Caco-2 (cell line): ENCODE results near the gene HDC. TPM values are rescaled to one million over a fixed set of nuclear protein-coding genes. Genes with fewer than 3 reads are reported as not detected.
A peak's percentile ranks its signal among the peaks of the same experiment; 100 is the strongest.

Experiments
- BruUV-seq: library from RNA; stranded (reverse); fragments of 400-500 nt; replicated peaks from 2 replicates; lab custom pipeline; 2021; lab: Mats Ljungman, UMichigan
- CTCF ChIA-PET: fragments of 300-600 bp; sonication (Branson Sonifier 250); formaldehyde crosslinking; loops from one replicate; lab custom pipeline; 2022; ENCODE audit warnings: antibody characterized with exemption; lab: Charles Lee
- POLR2A ChIA-PET: fragments of 300-600 bp; sonication (Branson Sonifier 250); formaldehyde crosslinking; loops from one replicate; lab custom pipeline; 2022; ENCODE audit warnings: antibody characterized with exemption; lab: Charles Lee
- DNase-seq, 2 experiments: peaks; one replicate each; pipeline versions ENCODE4 v3.0.0 to v3.0.0-alpha.2; 2020 to 2022
- H3K27me3 ChIP-seq: replicated peaks from 2 replicates; pipeline ENCODE4 v1.6.0; 2011; ENCODE audit warnings: low read length; ENCODE audit not compliant: control insufficient read depth, insufficient read depth
- H3K36me3 ChIP-seq: 2 replicates; pipeline ENCODE4 v1.5.1; 2011; ENCODE audit warnings: low read length; ENCODE audit not compliant: control insufficient read depth, insufficient read depth
- H3K4me1 ChIP-seq: fragments of 250-450 bp; sonication (Bioruptor Pico); 2 replicates; pipeline ENCODE4 v1.5.1; 2020; ENCODE audit warnings: mild to moderate bottlenecking
- H3K4me3 ChIP-seq: 2 replicates; pipeline ENCODE4 v1.5.1; 2011; ENCODE audit warnings: low read depth, mild to moderate bottlenecking, control low read depth, low read length
- H3K9me3 ChIP-seq: fragments of 250-450 bp; sonication (Bioruptor Pico); 2 replicates; pipeline ENCODE4 v1.5.1; 2020; ENCODE audit warnings: mild to moderate bottlenecking, moderate library complexity
- H3K27ac Mint-ChIP-seq: one replicate; pipeline ENCODE4 v1.8.0; 2022; ENCODE audit warnings: mixed read lengths; ENCODE audit not compliant: unreplicated experiment
- H3K27me3 Mint-ChIP-seq: one replicate; pipeline ENCODE4 v1.8.0; 2022; ENCODE audit warnings: mixed read lengths; ENCODE audit not compliant: insufficient read depth, unreplicated experiment
- H3K36me3 Mint-ChIP-seq: one replicate; pipeline ENCODE4 v1.8.0; 2022; ENCODE audit warnings: mild to moderate bottlenecking, mixed read lengths; ENCODE audit not compliant: insufficient read depth, unreplicated experiment
- H3K4me1 Mint-ChIP-seq: one replicate; pipeline ENCODE4 v1.8.0; 2022; ENCODE audit warnings: low read depth, mixed read lengths; ENCODE audit not compliant: unreplicated experiment
- H3K4me3 Mint-ChIP-seq: one replicate; pipeline ENCODE4 v1.8.0; 2022; ENCODE audit warnings: mild to moderate bottlenecking, moderate library complexity, mixed read lengths; ENCODE audit not compliant: unreplicated experiment
- H3K9me3 Mint-ChIP-seq: one replicate; pipeline ENCODE4 v1.8.0; 2022; ENCODE audit warnings: mixed read lengths; ENCODE audit not compliant: unreplicated experiment
- CTCF ChIP-seq, 2 experiments: fragments of 200-600 bp in 1 of 2; IDR thresholded peaks; 1 replicate in 1 of 2; 2 replicates in 1 of 2; pipeline versions ENCODE4 v1.5.1 to v1.8.0; 2011 to 2022; ENCODE audit warnings: antibody characterized with exemption in 1 of 2, control low read depth in 1 of 2, inconsistent platforms in 1 of 2, low read depth in 1 of 2, low read length in 1 of 2, mild to moderate bottlenecking in 1 of 2, moderate library complexity in 1 of 2; ENCODE audit not compliant: insufficient read depth in 1 of 2, severe bottlenecking in 1 of 2, unreplicated experiment in 1 of 2
- intact Hi-C: fragments of 100-400 bp; cut with micrococcal nuclease; formaldehyde crosslinking; loops from one replicate; pipeline ENCODE4 v1.10.0; 2022; ENCODE audit not compliant: unreplicated experiment
- total RNA-seq: library from RNA; stranded (reverse); gene quantifications from 2 replicates; pipeline ENCODE4 v1.2.3, GENCODE V29; 2022

Gene HDC
- total RNA-seq, 1 experiment from 2014 or later = not detected

GRCh38 chr15:50244959-50245624, 20.4 kb downstream of the HDC start:
- no peaks in the 10 kb centered on the region for H3K9me3 Mint-ChIP-seq
- no peak overlapping the region for H3K27ac Mint-ChIP-seq
- no peak for DNase-seq
- intact Hi-C loops = no loop called here
- no peak for TF ChIP-seq CTCF (IDR thresholded peaks at IDR 0.05; ENCODE audit: insufficient read depth in 1 of 2, low read depth in 1 of 2, low read length in 1 of 2, severe bottlenecking in 1 of 2, unreplicated experiment in 1 of 2)
- Histone ChIP-seq H3K4me1 (no peaks in the 10 kb centered on the region), H3K27me3 (no peaks in the 10 kb centered on the region), H3K4me3 (no peak overlapping the region), H3K9me3 (no peaks in the 10 kb centered on the region), H3K36me3 (no peaks in the 10 kb centered on the region)
- H3K27me3 Mint-ChIP-seq = no peaks in the 10 kb centered on the region
- H3K36me3 Mint-ChIP-seq = no peaks in the 10 kb centered on the region
- no peak overlapping the region for H3K4me3 Mint-ChIP-seq
- no TSS peak for BruUV-seq
- ChIA-PET CTCF (no interaction called here), POLR2A (no interaction called here)
- H3K4me1 Mint-ChIP-seq = no peaks in the 10 kb centered on the region

GRCh38 chr15:50244153-50244552, 21.4 kb downstream of the HDC start:
- Mint-ChIP-seq H3K27ac (no peak overlapping the region), H3K27me3 (no peaks in the 10 kb centered on the region), H3K4me3 (no peak overlapping the region), H3K4me1 (no peaks in the 10 kb centered on the region), H3K36me3 (no peaks in the 10 kb centered on the region), H3K9me3 (no peaks in the 10 kb centered on the region)
- no peaks in the 10 kb centered on the region for H3K36me3 ChIP-seq
- H3K9me3 ChIP-seq = no peaks in the 10 kb centered on the region
- TF ChIP-seq CTCF (IDR thresholded peaks at IDR 0.05; ENCODE audit: insufficient read depth in 1 of 2, low read depth in 1 of 2, low read length in 1 of 2, severe bottlenecking in 1 of 2, unreplicated experiment in 1 of 2) = no peak
- no peaks in the 10 kb centered on the region for H3K4me1 ChIP-seq
- DNase-seq = no peak
- ChIA-PET CTCF (interaction anchor here (0.6 kb wide), 1 partner anchor 1367 kb away, joined by 5 read pairs; no protein-coding TSS in a partner anchor), POLR2A (no interaction called here)
- BruUV-seq = no TSS peak
- no peak overlapping the region for H3K4me3 ChIP-seq
- no peaks in the 10 kb centered on the region for H3K27me3 ChIP-seq
- intact Hi-C loops = no loop called here

GRCh38 chr15:50241684-50242450, 23.7 kb downstream of the HDC start:
- Mint-ChIP-seq H3K27ac (no peak overlapping the region), H3K4me3 (no peak overlapping the region), H3K9me3 (no peaks in the 10 kb centered on the region), H3K27me3 (no peaks in the 10 kb centered on the region), H3K36me3 (no peaks in the 10 kb centered on the region), H3K4me1 (no peaks in the 10 kb centered on the region)
- intact Hi-C loops = no loop called here
- CTCF ChIA-PET = interaction anchor here (0.6 to 1.6 kb wide), 4 partner anchors 19 to 313 kb away, joined by 3 to 11 read pairs (median 3); no protein-coding TSS in a partner anchor
- peak in 1 of 2 experiments; percentile 37 for TF ChIP-seq CTCF (IDR thresholded peaks at IDR 0.05; ENCODE audit: insufficient read depth in 1 of 2, low read depth in 1 of 2, low read length in 1 of 2, severe bottlenecking in 1 of 2, unreplicated experiment in 1 of 2)
- Histone ChIP-seq H3K4me3 (no peak overlapping the region), H3K27me3 (no peaks in the 10 kb centered on the region), H3K4me1 (no peaks in the 10 kb centered on the region), H3K36me3 (no peaks in the 10 kb centered on the region), H3K9me3 (no peaks in the 10 kb centered on the region)
- no peak for DNase-seq
- POLR2A ChIA-PET = no interaction called here
- no TSS peak for BruUV-seq
